HepG2 (cell line): ENCODE measurements around the gene C1R. TPM values are rescaled to one million over a fixed set of nuclear protein-coding genes. Genes with fewer than 3 reads are reported as not detected.

ENCODE experiments used
- AHR ChIP-seq: IDR thresholded peaks from 2 replicates; pipeline ENCODE4 v1.6.1; 2018; ENCODE audit warnings: missing genetic modification reagents, missing compliant biosample characterization
- ATAD3A ChIP-seq: sonication (generic); formaldehyde crosslinking; IDR thresholded peaks from 2 replicates; pipeline ENCODE4 v1.4.0; 2020; ENCODE audit warnings: missing genetic modification reagents
- BRCA1 ChIP-seq: sonication (generic); formaldehyde crosslinking; IDR thresholded peaks from 2 replicates; pipeline ENCODE4 v1.4.0; 2020; ENCODE audit warnings: missing genetic modification reagents
- DMAP1 ChIP-seq: IDR thresholded peaks from 2 replicates; pipeline ENCODE4 v1.6.1; 2016
- KAT7 ChIP-seq: IDR thresholded peaks from 2 replicates; pipeline ENCODE4 v1.6.1; 2018; ENCODE audit warnings: borderline replicate concordance, missing compliant biosample characterization
- ZNF142 ChIP-seq: sonication (generic); formaldehyde crosslinking; IDR thresholded peaks from 2 replicates; pipeline ENCODE4 v1.4.0; 2020; ENCODE audit warnings: missing genetic modification reagents
- ZNF17 ChIP-seq: sonication (generic); formaldehyde crosslinking; IDR thresholded peaks from 2 replicates; pipeline ENCODE4 v1.5.0; 2020; ENCODE audit warnings: mild to moderate bottlenecking, missing genetic modification reagents
- ZNF350 ChIP-seq: sonication (generic); formaldehyde crosslinking; IDR thresholded peaks from 2 replicates; pipeline ENCODE4 v1.4.0; 2020; ENCODE audit warnings: mild to moderate bottlenecking, low read depth, missing genetic modification reagents, borderline replicate concordance
- ZNF562 ChIP-seq: sonication (generic); formaldehyde crosslinking; IDR thresholded peaks from 2 replicates; pipeline ENCODE4 v1.8.0; 2022; ENCODE audit warnings: missing genetic modification reagents, borderline replicate concordance
- ZNF780A ChIP-seq: sonication (generic); formaldehyde crosslinking; IDR thresholded peaks from 2 replicates; pipeline ENCODE4 v1.8.0; 2022; ENCODE audit warnings: mild to moderate bottlenecking, missing genetic modification reagents, moderate library complexity
- polyA plus RNA-seq, 8 experiments: library from polyadenylated mRNA; depleted of rRNA in 3 of 8; stranded (reverse) in 7 of 8; unstranded in 1 of 8; fragments of >200 nt; fragmentation: Illumina TruSeq in 4 of 8; extraction: Trizol in 4 of 8; gene quantifications; 2 replicates each; pipeline versions ENCODE4 v1.2.1 to v1.2.3, GENCODE V29; 2011 to 2016; ENCODE audit warnings: low read depth in 4 of 8, missing spikeins in 1 of 8, mixed read lengths in 1 of 8; ENCODE audit not compliant: insufficient read depth in 1 of 8
- total RNA-seq, 5 experiments: library from RNA; depleted of rRNA; stranded (reverse); fragments of >200 nt; fragmentation: Illumina TruSeq; extraction: Trizol; gene quantifications; 2 replicates each; pipeline ENCODE4 v1.2.3, GENCODE V29; 2016; ENCODE audit warnings: low read depth in 1 of 5
- TF ChIP-seq, protein P1 (sequence below): sonication (generic); formaldehyde crosslinking; IDR thresholded peaks from 2 replicates; pipeline ENCODE4 v1.4.0; 2020; ENCODE audit warnings: missing genetic modification reagents; ENCODE audit errors: not compliant biosample characterization
- TF ChIP-seq, protein P2 (sequence below): sonication (generic); formaldehyde crosslinking; IDR thresholded peaks from 2 replicates; pipeline ENCODE4 v1.8.1; 2023; ENCODE audit warnings: mild to moderate bottlenecking, missing genetic modification reagents, borderline replicate concordance
- TF ChIP-seq, protein P3 (sequence below): sonication (generic); formaldehyde crosslinking; IDR thresholded peaks from 2 replicates; pipeline ENCODE4 v1.4.0; 2020; ENCODE audit warnings: missing genetic modification reagents
- TF ChIP-seq, protein P4 (sequence below): sonication (generic); formaldehyde crosslinking; conservative IDR thresholded peaks from 2 replicates; pipeline ENCODE4 v1.4.0; 2020; ENCODE audit warnings: missing genetic modification reagents

C1R gene
- total and polyA plus RNA-seq, 2 of the 13 experiments (the other 11 are each of a cell fraction or from before 2014, with no cell fraction given), result 3.5 to 6.5 TPM

DNA sequence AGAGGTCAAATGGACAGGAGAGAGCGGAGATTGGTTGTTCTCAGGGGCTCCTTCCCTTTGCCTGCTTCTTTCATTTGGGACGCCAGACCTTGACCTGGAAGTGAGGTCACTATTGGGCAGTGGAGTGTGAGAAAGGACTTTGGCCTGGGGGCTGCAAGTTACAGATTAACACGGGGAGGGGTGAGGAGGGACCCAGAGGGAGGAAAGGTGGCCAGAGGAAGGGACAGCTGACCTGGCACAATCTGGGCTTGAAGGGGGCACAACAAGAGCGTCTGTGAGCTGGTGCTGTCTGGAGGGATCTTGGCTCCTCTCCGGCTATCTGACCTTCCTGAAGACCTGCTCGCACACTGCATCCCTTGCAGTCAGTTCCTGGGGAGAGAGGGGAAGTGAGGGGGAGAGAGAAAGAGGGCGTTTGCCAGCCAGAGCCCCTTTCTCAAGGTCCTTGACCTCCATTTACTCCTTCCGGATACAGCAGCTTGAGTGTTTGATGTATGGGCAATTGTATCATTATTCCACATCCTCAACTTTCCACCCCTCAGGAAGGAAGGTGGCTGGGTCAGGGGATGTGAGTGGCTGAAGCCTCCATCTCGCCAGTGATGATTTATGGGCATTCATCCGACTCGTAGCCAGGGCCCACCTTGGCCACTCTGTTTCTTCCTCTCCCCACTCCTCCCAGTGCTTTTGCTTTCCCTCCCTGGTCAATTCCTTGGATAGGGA, 31.7 kb upstream of the C1R start (continued):
- TF ChIP-seq, protein P1, sequence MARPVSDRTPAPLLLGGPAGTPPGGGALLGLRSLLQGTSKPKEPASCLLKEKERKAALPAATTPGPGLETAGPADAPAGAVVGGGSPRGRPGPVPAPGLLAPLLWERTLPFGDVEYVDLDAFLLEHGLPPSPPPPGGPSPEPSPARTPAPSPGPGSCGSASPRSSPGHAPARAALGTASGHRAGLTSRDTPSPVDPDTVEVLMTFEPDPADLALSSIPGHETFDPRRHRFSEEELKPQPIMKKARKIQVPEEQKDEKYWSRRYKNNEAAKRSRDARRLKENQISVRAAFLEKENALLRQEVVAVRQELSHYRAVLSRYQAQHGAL (CRISPR knock-in tag), result no peak
- TF ChIP-seq, protein P2, sequence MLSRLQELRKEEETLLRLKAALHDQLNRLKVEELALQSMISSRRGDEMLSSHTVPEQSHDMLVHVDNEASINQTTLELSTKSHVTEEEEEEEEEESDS (CRISPR knock-in tag), result no peak
- TF ChIP-seq KAT7 (CRISPR knock-in tag), result 0 out of 2 replicates have a peak, but pooled peaks have one; percentile 46
- TF ChIP-seq, protein P3, sequence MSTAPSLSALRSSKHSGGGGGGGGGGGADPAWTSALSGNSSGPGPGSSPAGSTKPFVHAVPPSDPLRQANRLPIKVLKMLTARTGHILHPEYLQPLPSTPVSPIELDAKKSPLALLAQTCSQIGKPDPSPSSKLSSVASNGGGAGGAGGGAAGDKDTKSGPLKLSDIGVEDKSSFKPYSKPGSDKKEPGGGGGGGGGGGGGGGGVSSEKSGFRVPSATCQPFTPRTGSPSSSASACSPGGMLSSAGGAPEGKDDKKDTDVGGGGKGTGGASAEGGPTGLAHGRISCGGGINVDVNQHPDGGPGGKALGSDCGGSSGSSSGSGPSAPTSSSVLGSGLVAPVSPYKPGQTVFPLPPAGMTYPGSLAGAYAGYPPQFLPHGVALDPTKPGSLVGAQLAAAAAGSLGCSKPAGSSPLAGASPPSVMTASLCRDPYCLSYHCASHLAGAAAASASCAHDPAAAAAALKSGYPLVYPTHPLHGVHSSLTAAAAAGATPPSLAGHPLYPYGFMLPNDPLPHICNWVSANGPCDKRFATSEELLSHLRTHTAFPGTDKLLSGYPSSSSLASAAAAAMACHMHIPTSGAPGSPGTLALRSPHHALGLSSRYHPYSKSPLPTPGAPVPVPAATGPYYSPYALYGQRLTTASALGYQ, result no peak; the same call in 1 of the 2 replicates
- TF ChIP-seq ZNF17 (CRISPR knock-in tag), result no peak
- no peak for TF ChIP-seq AHR
- no peak for TF ChIP-seq BRCA1
- no peak for TF ChIP-seq ATAD3A (CRISPR knock-in tag)
- no peak for TF ChIP-seq ZNF142 (CRISPR knock-in tag)
- no peak for TF ChIP-seq ZNF350 (CRISPR knock-in tag)
- no peak for TF ChIP-seq ZNF780A (CRISPR knock-in tag)
- TF ChIP-seq ZNF562 (CRISPR knock-in tag), result no peak
- TF ChIP-seq DMAP1 (CRISPR knock-in tag), result no peak
- TF ChIP-seq, protein P4, sequence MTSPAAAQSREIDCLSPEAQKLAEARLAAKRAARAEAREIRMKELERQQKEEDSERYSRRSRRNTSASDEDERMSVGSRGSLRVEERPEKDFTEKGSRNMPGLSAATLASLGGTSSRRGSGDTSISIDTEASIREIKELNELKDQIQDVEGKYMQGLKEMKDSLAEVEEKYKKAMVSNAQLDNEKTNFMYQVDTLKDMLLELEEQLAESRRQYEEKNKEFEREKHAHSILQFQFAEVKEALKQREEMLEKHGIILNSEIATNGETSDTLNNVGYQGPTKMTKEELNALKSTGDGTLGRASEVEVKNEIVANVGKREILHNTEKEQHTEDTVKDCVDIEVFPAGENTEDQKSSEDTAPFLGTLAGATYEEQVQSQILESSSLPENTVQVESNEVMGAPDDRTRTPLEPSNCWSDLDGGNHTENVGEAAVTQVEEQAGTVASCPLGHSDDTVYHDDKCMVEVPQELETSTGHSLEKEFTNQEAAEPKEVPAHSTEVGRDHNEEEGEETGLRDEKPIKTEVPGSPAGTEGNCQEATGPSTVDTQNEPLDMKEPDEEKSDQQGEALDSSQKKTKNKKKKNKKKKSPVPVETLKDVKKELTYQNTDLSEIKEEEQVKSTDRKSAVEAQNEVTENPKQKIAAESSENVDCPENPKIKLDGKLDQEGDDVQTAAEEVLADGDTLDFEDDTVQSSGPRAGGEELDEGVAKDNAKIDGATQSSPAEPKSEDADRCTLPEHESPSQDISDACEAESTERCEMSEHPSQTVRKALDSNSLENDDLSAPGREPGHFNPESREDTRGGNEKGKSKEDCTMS (CRISPR knock-in tag), result no peak
